B cell (primary cell): Measurements from ENCODE around the gene ERC1. TPM values are rescaled to one million over a fixed set of nuclear protein-coding genes. Genes with fewer than 3 reads are reported as not detected.

Experiments
- ATAC-seq: fragments of 200-7000 bp; cut with Tn5 transposase; one replicate; pipeline ENCODE4 v1.10.0; 2021; ENCODE audit warnings: low read depth, mild to moderate bottlenecking, moderate number of reproducible peaks, moderate library complexity
- CTCF ChIA-PET: fragments of 350-600 bp; sonication (Branson Sonifier 250); formaldehyde crosslinking; loops from one replicate; lab custom pipeline; 2021; ENCODE audit warnings: antibody characterized with exemption, inconsistent platforms; lab: Charles Lee
- POLR2A ChIA-PET: fragments of 350-600 bp; sonication (Branson Sonifier 250); formaldehyde crosslinking; loops from one replicate; lab custom pipeline; 2021; ENCODE audit warnings: antibody characterized with exemption; lab: Charles Lee
- DNase-seq: peaks from one replicate; pipeline ENCODE4 v3.0.0; 2013
- H2AFZ ChIP-seq: 2 replicates; pipeline ENCODE4 v1.6.1; 2012; ENCODE audit warnings: mild to moderate bottlenecking, low read depth, low read length; ENCODE audit not compliant: insufficient read depth, poor library complexity, severe bottlenecking
- H3K27ac ChIP-seq, 2 donors: 1 replicate in 1 of 2; 2 replicates in 1 of 2; pipeline ENCODE4 v1.5.1; 2012 to 2013; ENCODE audit warnings: low read length in 2 of 2, mild to moderate bottlenecking in 2 of 2, moderate library complexity in 1 of 2
- H3K27me3 ChIP-seq, 4 experiments: fragments of 200-600 bp in 1 of 4; sonication (generic) in 1 of 4; replicated peaks in 1 of 4; 1 replicate in 2 of 4; 2 replicates in 2 of 4; pipeline versions ENCODE4 v1.6.1 to v1.7.0; 2013 to 2016; ENCODE audit warnings: low read length in 3 of 4, mild to moderate bottlenecking in 2 of 4, mixed read lengths in 1 of 4, moderate library complexity in 1 of 4; ENCODE audit not compliant: insufficient read depth in 4 of 4, control insufficient read depth in 3 of 4; ENCODE audit errors: control extremely low read depth in 1 of 4
- H3K36me3 ChIP-seq, 2 experiments: replicated peaks in 1 of 2; 1 replicate in 1 of 2; 2 replicates in 1 of 2; pipeline versions ENCODE4 v1.6.1 to v1.7.1; 2013; ENCODE audit warnings: low read length in 1 of 2; ENCODE audit not compliant: insufficient read depth in 2 of 2, control insufficient read depth in 1 of 2; ENCODE audit errors: control extremely low read depth in 1 of 2, extremely low read depth in 1 of 2
- H3K4me1 ChIP-seq, 2 donors: fragments of 200-600 bp in 1 of 2; sonication (generic) in 1 of 2; 1 replicate in 1 of 2; 2 replicates in 1 of 2; pipeline versions ENCODE4 v1.5.1 to v1.6.1; 2013 to 2017; ENCODE audit warnings: low read length in 2 of 2; ENCODE audit not compliant: control insufficient read depth in 2 of 2, insufficient read depth in 2 of 2
- H3K4me2 ChIP-seq: replicated peaks from 2 replicates; pipeline ENCODE3; 2012; ENCODE audit warnings: mild to moderate bottlenecking, low read depth, low read length; ENCODE audit not compliant: poor library complexity, severe bottlenecking
- H3K4me3 ChIP-seq, 5 experiments: fragments of 200-600 bp in 1 of 5; sonication (generic) in 1 of 5; 1 replicate in 3 of 5; 2 replicates in 2 of 5; pipeline versions ENCODE4 v1.5.1 to v1.7.0; 2011 to 2016; ENCODE audit warnings: low read length in 4 of 5, mild to moderate bottlenecking in 4 of 5, low read depth in 2 of 5, control low read depth in 1 of 5, moderate library complexity in 1 of 5; ENCODE audit not compliant: insufficient read depth in 1 of 5; ENCODE audit errors: control extremely low read depth in 1 of 5, extremely low read depth in 1 of 5
- H3K79me2 ChIP-seq: fragments of 200-600 bp; sonication (generic); one replicate; pipeline ENCODE4 v1.6.0; 2016; ENCODE audit warnings: low read length; ENCODE audit not compliant: control insufficient read depth, insufficient read depth
- H3K9ac ChIP-seq: fragments of 200-600 bp; sonication (generic); 2 replicates; pipeline ENCODE4 v1.6.1; 2017; ENCODE audit warnings: mild to moderate bottlenecking, low read length, moderate library complexity
- H3K9me3 ChIP-seq, 3 donors: one replicate each; pipeline versions ENCODE4 v1.6.1 to v1.7.1; 2013; ENCODE audit warnings: low read length in 2 of 3; ENCODE audit not compliant: control insufficient read depth in 2 of 3, insufficient read depth in 1 of 3; ENCODE audit errors: control extremely low read depth in 1 of 3
- H4K20me1 ChIP-seq: 2 replicates; pipeline ENCODE4 v1.6.0; 2012; ENCODE audit warnings: mild to moderate bottlenecking, low read length; ENCODE audit not compliant: insufficient read depth, control insufficient read depth, poor library complexity, severe bottlenecking
- H3K27ac Mint-ChIP-seq: one replicate; pipeline ENCODE4 v1.8.0; 2021; ENCODE audit warnings: mixed read lengths
- H3K27me3 Mint-ChIP-seq: one replicate; pipeline ENCODE4 v1.8.0; 2021; ENCODE audit warnings: mixed read lengths
- H3K4me1 Mint-ChIP-seq: one replicate; pipeline ENCODE4 v1.8.0; 2021; ENCODE audit warnings: mixed read lengths
- H3K4me3 Mint-ChIP-seq: one replicate; pipeline ENCODE4 v1.8.0; 2021; ENCODE audit warnings: mixed read lengths
- H3K9me3 Mint-ChIP-seq: one replicate; pipeline ENCODE4 v1.8.0; 2022; ENCODE audit warnings: mixed read lengths; ENCODE audit not compliant: insufficient read depth
- CTCF ChIP-seq: fragments of 200-600 bp; IDR thresholded peaks from one replicate; pipeline ENCODE4 v1.8.0; 2022; ENCODE audit warnings: antibody characterized with exemption, mild to moderate bottlenecking
- EZH2 ChIP-seq: IDR thresholded peaks from 2 replicates; pipeline ENCODE4 v1.6.1; 2012; ENCODE audit warnings: borderline replicate concordance, low read depth, mild to moderate bottlenecking, moderate library complexity, low read length; ENCODE audit not compliant: insufficient read depth, poor library complexity, severe bottlenecking
- WGBS: methylation state at CpG from one replicate; pipeline ENCODE4 v1.1.5; 2013; ENCODE audit warnings: missing lambda C conversion rate; ENCODE audit not compliant: insufficient coverage; 5-methylcytosine and 5-hydroxymethylcytosine counted together
- intact Hi-C: fragments of 100-400 bp; cut with micrococcal nuclease; formaldehyde crosslinking; loops from one replicate; pipeline ENCODE4 v1.10.0; 2022
- polyA plus RNA-seq: library from polyadenylated mRNA; depleted of rRNA; stranded (reverse); fragments of >200 nt; gene quantifications from 2 replicates; pipeline ENCODE4 v1.2.3, GENCODE V29; 2012
- total RNA-seq, 2 donors: library from RNA; stranded (reverse); fragments of 120-200 nt in 1 of 2; gene quantifications; 1 replicate in 1 of 2; 2 replicates in 1 of 2; pipeline versions ENCODE4 v1.2.3 to v1.2.4, GENCODE V29; 2013 to 2022

ERC1 gene
- total and polyA plus RNA-seq, 2 donors (not counting 1 experiment from before 2014, with no cell fraction given): 4.0 to 77.6 TPM

DNA sequence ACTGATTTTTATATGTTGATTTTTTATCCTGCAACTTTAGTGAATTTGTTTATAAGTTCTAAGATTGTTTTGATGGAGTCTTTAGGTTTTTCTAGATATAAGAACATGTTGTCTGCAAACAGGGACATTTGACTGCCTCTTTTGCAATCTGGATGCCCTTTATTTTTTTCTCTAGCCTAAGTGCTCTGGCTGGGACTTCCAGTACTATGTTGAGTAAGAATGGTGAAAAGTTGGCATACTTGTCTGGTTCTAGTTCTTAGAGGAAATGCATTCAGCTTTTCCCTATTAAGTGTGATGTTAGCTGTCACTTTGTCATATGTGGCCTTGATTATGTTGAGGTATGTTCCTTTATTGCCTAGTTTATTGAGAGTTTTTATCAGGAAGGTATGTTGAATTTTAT, 68.1 kb downstream of the ERC1 start:
- no peak overlapping the region for H3K9ac ChIP-seq
- intact Hi-C loops: no loop called here
- peaks cover 8 to 27% (median 18%) of the 10 kb centered on the region in 3 donors for H3K9me3 ChIP-seq
- H3K27ac Mint-ChIP-seq: no peak overlapping the region
- no peak overlapping the region for H2AFZ ChIP-seq
- peaks cover 19% of the 10 kb centered on the region for H3K9me3 Mint-ChIP-seq
- TF ChIP-seq CTCF (no peak), EZH2 (no peak)
- H3K27ac ChIP-seq: no peak overlapping the region
- no peak overlapping the region for H3K4me3 ChIP-seq
- ATAC-seq (no peak), DNase-seq (no peak)
- H3K27me3 ChIP-seq: no peaks in the 10 kb centered on the region
- ChIA-PET CTCF (no interaction called here), POLR2A (no interaction called here)
- H3K36me3 ChIP-seq: no peaks in the 10 kb centered on the region
- peaks cover 5% of the 10 kb centered on the region for H4K20me1 ChIP-seq
- peaks cover 34% of the 10 kb centered on the region for H3K79me2 ChIP-seq
- no peak overlapping the region for H3K4me3 Mint-ChIP-seq
- no peak overlapping the region for H3K4me2 ChIP-seq
- no peaks in the 10 kb centered on the region for H3K27me3 Mint-ChIP-seq
- H3K4me1 Mint-ChIP-seq: no peaks in the 10 kb centered on the region
- H3K4me1 ChIP-seq: no peaks in the 10 kb centered on the region

DNA sequence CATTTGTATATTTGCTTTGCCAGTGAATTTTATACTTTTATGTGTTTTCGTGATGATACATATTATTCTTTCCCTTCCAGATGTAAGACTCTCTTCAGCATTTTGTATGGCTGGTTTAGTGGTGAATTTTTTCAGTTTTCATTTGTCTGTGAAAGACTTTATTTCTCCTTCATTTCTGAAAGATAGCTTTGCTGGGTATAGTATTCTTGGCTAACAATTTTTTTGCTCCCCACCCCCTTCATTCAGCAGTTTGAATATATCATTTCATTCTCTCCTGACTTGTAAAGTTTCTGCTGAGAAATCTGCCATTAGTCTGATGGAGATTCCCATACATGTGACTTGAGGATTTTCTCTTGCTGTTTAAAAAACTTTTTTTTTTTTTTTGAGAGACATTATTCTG, 72.8 kb downstream of the ERC1 start:
- Histone ChIP-seq H3K4me3 (no peak overlapping the region), H3K4me2 (no peak overlapping the region), H4K20me1 (peaks cover 9% of the 10 kb centered on the region), H3K27ac (no peak overlapping the region), H3K79me2 (peaks cover 48% of the 10 kb centered on the region), H3K4me1 (no peaks in the 10 kb centered on the region), H2AFZ (no peak overlapping the region), H3K36me3 (no peaks in the 10 kb centered on the region), H3K27me3 (no peaks in the 10 kb centered on the region), H3K9me3 (peaks cover 8 to 30% (median 29%) of the 10 kb centered on the region in 3 donors), H3K9ac (no peak overlapping the region)
- Mint-ChIP-seq H3K27me3 (no peaks in the 10 kb centered on the region), H3K9me3 (peaks cover 19% of the 10 kb centered on the region), H3K27ac (no peak overlapping the region), H3K4me3 (no peak overlapping the region), H3K4me1 (no peaks in the 10 kb centered on the region)
- no peak for TF ChIP-seq EZH2
- WGBS: no CpG with 5 or more reads among the region's 1 CpG
- ATAC-seq (no peak), DNase-seq (no peak)
- ChIA-PET POLR2A (no interaction called here), CTCF (interaction anchor here (0.7 kb wide), 1 partner anchor 202 kb away, joined by 3 read pairs; no protein-coding TSS in a partner anchor)
- intact Hi-C loops: no loop called here
